NCI-H446 (cell line): Measurements from ENCODE around the gene GTPBP6.
"Not testable (repeated sequence)": the region's sequence is repeated elsewhere in the genome, so short reads cannot be mapped to it uniquely, and the experiment has no call there.

Experiments used
- DNase-seq, 2 experiments: peaks; one replicate each; lab custom pipeline; 2025; lab: John Stamatoyannopoulos, UW

The GTPBP6 gene

DNA sequence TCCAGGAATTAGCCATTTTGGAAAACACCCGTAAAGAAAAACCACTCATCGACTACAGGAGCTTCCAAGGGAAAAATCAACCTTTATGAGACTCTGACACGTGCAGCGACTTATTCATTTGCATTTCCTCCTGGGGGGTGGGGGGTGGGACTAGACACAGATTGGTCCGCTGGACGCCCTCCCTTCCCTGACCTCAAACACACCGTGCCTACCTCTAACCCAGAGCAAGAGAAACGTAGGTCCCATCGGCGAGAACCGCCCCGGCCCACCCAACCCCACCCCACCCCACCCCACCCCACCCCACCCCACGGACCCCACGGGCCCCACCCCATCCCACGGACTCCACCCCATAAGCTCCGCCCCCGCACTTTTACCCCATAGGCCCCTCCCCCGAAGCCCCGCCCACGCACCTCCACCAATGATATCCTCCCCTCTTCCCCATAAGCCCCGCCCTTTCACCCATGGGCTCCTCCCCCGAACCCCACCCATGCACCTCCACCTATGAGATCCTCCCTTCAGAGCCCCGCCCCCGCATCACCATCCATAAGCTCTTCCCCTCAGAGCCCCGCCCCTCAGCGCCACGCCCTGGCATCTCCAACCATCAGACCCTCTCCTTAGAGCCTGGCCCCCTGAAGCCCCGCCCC, 1.1 kb downstream of the GTPBP6 start:
- no peak for DNase-seq

GRCh38 chrX:316351-317325, 2.0 kb downstream of the GTPBP6 start:
- no peak for DNase-seq

DNA sequence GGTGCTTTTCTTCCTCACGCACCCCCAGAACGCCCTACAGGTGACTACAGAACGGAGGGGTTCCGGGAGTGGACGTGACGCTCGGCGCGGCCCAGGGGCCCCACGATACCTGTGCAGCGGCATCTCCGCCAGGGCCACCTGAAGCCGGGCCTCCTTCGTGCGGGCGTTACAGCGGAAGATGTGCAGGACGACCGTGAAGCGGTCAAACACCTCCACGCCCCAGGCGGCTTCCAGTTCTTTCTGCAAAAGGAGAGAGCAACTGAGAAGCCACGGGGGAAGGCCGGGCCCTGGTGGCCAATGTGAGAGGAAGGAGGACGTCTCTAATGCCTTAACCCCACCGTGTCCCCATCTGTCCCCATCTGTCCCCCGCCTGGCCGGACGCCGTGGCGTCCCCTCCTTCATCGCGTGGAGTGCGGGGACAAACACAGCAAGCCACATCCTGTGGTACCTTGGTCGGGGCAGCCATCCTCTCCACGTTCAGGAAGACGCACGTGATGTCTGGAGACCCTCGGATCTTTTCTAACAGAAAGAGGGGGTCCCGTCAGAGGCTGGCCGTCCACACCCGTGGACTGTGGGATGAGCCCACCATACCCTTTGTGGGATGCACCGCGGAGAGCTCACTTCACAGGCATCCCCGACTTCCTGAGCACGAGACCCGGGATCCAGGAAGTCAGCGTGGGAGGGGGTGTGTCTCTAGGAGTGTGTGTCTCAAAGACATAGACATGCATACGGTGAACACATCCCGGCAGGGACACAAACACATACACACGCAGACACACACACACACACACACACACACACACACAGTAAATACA, 3.6 kb downstream of the GTPBP6 start:
- DNase-seq, result no peak

DNA sequence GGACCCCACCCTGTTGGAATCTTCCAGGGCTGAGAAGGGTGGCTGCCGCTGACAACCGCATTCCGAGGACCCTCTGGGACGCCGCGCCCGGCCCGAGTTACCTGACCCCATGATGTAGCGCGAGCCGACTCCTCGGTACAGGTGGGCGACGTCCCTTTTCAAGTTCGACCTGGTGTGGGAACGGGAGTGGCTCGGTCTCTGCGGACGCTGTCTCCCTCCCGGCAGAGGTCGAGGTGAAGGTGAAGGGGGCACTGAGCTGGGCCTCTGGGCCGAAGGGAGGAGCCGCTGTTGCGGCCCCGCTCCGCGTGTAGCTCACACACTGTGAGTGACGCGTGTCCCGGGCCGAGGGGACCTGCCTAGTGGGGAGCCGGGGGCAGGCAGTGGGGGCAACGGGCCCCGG, 4.5 kb downstream of the GTPBP6 start:
- DNase-seq, result no peak

- no peak for DNase-seq
These were observed 5.0 kb downstream of the GTPBP6 start for GRCh38 chrX:313546-313945.

DNA sequence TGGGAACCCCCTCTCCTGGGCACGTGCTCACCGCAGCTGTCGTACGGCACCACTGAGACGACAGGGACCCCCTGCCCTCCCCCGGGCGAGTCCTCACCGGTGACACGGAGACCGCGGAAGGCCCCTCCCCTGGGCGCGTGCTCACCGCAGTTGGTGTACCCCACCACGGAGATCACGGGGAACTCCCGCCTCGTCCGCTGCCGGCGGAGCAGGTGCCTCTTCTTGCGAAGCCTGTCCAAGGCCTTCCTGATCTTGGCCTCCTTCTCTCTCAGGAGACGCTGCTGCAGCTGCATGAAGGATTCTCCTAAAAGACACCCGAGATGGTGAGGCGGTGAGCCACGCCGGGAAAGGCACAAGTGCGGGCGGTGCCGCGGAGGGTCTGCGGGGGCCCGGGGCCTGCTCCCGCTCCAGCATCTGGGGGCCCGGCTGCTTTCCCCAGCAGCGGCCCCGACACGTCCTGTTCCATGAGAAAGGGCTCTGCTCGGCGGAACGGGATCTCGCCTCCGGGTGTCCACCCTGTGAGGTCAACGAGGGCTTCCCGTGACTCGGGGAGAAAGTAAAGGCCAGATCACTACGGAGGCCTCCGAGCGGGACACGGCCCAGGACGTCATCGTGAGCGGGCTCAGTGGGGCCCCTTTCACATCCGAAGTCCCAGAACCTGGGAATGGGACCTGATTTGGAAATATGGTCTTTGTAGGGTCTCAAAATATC, 5.8 kb downstream of the GTPBP6 start:
- DNase-seq, result no peak

DNA sequence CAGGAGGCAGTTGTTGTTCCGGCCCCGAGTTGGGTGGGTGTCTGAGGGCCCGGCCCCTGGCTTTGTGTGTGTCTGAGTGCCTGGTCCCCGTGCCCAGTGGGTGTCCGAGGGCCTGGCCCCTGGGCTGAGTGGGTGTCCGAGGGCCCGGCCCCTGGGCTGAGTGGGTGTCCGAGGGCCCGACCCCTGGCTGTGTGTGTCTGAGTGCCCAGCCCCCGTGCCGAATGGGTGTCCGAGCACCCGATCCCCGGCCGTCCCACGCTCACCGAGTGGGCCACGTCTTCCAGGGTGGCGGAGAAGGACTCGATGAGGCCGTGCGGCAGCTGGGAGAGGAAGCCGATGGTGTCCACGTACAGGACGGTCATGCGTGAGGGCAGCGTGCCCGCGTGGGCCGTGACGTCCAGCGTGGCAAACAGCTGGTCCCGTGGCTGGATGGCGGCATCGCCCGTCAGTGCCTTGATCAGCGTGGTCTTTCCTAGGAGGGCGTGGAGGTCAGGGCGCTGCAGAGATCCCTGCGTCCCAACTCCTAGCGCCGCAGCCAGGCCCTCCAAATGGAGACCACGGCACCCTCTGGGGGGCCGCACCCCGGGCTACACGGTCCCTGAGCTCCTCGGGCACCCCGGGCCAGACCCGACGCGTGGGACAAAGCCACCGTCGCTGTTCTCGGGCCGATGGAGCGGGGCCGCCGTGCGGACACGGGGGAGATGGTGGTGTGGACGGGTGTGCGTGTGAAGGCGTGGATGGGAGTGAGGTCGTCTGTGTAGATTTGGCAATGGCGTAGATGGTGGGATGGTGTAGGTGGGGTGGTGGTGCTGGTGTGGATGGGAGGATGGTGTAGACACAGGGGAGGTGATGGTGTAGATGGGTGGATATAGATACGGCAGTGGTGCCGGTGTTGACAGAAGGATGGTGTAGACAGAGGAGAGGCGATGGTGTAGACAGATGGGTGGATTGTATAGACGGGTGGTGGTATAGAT, 7.2 kb downstream of the GTPBP6 start:
- DNase-seq, result no peak

GRCh38 chrX:310621-311155, 7.9 kb downstream of the GTPBP6 start:
- no peak for DNase-seq

GRCh38 chrX:308821-309520, 9.6 kb downstream of the GTPBP6 start:
- DNase-seq, result no peak

DNA sequence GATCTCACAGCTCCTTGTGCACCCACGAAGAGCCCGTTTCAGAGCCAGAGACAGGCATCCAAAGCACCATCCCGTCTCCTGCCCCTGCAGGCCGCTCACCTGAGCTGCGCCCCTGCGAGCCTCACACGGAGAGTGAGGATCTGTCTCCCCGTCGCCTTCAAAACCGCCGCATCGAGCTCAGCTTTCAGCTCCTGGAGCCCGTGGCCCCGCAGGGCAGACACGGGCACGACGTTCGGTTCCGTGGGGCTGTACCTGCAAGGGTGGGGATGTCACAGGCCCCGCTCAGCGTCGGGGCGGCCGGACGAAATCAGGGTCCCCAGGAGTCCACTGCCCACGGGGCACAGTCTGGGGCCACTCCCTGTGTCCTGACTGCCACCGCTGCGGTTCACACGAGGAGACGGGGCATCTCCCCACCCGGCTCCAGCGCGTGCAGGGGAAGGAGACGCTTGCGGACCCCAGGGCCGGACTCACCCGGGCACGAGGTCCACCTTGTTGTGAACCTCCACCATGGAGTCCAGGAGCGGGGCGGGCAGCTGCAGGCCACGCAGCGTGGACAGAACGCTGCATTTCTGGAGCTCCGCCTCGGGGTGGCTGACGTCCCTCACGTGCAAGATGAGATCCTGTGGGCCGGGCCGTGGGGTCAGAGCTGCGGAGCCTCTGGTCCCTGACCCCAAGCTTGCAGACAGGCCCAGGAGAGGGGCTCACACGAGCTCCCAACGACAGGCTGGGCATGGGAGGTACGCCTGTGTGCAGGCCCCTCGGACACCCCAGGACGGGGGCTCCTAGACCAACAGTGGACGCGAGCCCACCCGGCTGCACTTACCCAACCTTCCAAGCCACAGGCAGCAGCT, 11.1 kb downstream of the GTPBP6 start:
- DNase-seq, result no peak

GRCh38 chrX:306614-307251, 11.9 kb downstream of the GTPBP6 start:
- not testable (repeated sequence) for DNase-seq

DNA sequence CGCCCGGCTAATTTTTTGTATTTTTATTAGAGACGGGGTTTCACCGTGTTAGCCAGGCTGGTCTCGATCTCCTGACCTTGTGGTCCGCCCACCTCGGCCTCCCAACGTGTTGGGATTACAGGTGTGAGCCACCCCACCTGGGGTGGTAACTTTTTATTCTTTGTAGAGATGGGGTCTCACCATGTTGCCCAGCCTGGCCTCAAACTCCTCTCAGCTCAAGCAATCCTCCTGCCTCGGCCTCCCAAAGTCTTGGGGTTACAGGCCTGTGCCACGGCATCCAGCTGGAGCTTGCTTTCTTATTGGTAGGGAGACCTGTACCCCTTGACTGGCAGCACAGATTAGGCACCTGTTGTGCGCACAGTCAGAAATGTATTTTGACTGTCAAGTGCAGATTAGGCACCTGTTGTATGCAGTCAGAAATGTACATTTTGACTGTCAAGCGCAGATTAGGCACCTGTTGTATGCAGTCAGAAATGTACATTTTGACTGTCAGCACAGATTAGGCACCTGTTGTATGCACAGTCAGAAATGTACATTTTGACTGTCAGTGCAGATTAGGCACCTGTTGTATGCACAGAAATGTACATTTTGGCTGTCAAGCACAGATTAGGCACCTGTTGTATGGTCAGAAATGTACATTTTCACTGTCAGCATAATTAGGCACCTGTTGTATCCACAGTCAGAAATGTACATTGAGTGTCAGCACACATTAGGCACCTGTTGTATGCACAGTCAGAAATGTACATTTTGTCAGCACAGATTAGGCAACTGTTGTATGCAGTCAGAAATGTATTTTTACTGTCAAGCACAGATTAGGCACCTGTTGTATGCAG, 12.6 kb downstream of the GTPBP6 start:
- DNase-seq, result not testable (repeated sequence)

DNA sequence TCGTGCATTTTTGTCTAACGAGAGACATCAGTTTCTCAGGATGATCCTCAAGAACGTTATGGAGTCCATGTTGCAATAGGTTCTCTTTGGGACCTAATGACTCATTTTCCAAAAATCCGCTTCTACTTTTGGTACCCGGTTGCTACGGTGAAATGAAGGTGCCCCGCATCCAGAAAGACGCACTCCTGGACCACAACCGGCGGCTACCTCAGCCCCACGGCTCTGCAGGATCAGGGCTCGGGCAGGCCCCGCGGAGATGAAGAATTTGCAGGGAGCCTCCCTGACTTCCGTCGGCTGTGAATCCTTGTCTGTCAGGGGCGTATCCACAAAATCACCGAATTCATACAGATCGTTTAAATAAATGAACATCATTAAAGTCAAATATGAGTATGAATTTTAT, 15.6 kb downstream of the GTPBP6 start:
- DNase-seq, result no peak

- no peak for DNase-seq
These were observed 18.3 kb downstream of the GTPBP6 start for GRCh38 chrX:300334-300733.

GRCh38 chrX:298993-299392, 19.6 kb downstream of the GTPBP6 start:
- DNase-seq, result no peak

DNA sequence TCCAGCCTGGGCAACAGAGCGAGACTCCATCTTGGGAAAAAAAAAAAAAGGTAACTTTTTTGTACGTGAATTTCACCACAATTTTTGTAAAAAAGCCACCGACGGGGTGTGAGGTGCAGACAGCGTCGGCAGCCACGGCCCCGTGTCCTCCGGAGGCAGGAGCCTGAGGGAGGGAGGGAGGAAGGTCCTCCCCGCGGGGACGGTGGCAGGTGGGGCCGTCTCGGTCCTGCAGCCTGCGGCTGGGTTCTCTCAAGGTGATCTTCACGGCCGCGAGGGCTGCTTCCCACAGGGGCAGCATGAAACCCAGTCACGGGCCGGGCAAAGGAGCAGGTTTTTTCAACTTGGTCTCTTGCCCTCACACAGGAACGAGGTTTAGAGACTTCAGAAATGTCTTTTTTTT, 23.5 kb downstream of the GTPBP6 start:
- no peak for DNase-seq
